Measurements from ENCODE around the gene FGFBP1. TPM values are rescaled to one million over a fixed set of nuclear protein-coding genes. Genes with fewer than 3 reads are reported as not detected.

FGFBP1 gene
- total RNA-seq, 1 experiment from 2014 or later = not detected

- H3K4me3 Mint-ChIP-seq = no peak overlapping the region
- TF ChIP-seq CTCF (conservative IDR thresholded peaks at IDR 0.05) = no peak
- WGBS (ENCODE audit: extremely low coverage, insufficient read length, low lambda C conversion rate) = no CpG with 5 or more reads among the region's 2 CpGs
- no peak overlapping the region for H2AFZ ChIP-seq (ENCODE audit: low read length)
- no peak overlapping the region for H3K18ac ChIP-seq (ENCODE audit: insufficient read length, low read depth, low read length)
- H3K79me2 ChIP-seq (ENCODE audit: insufficient read depth, low read length) = no peaks in the 10 kb centered on the region
- peaks cover 0 to 2% of the 10 kb centered on the region in 2 experiments; a peak in 1 of 4 replicates for H3K4me1 Mint-ChIP-seq
- H3K27me3 ChIP-seq (ENCODE audit: insufficient read depth, low read length) = no peaks in the 10 kb centered on the region
- H3K56ac ChIP-seq (ENCODE audit: insufficient read length, low read depth, low read length) = no peak overlapping the region
- H2BK15ac ChIP-seq (ENCODE audit: low read depth, low read length) = no peak overlapping the region
- no peak overlapping the region for H3K9ac ChIP-seq (ENCODE audit: extremely low read depth, insufficient read length, low read length)
- H4K91ac ChIP-seq (ENCODE audit: insufficient read length, low read depth, low read length) = no peak overlapping the region
- H3K79me1 ChIP-seq (ENCODE audit: insufficient read depth, low read depth, low read length, poor library complexity, severe bottlenecking) = no peaks in the 10 kb centered on the region
- no peak overlapping the region for H3K27ac ChIP-seq (ENCODE audit: insufficient read length, low read depth, low read length)
- no peaks in the 10 kb centered on the region for H4K20me1 ChIP-seq (ENCODE audit: control insufficient read depth, insufficient read depth, insufficient read length)
- no peaks in the 10 kb centered on the region; the same call in none of the 2 replicates for H3K27me3 Mint-ChIP-seq (ENCODE audit: low read depth)
- H4K5ac ChIP-seq (ENCODE audit: insufficient read length, low read depth, low read length) = no peak overlapping the region
- H3K36me3 Mint-ChIP-seq (ENCODE audit: insufficient read depth in 1 of 3, low read depth in 3 of 3) = peaks cover 0 to 10% (median 6%) of the 10 kb centered on the region in 3 experiments; a peak in 6 of 7 replicates
- H3K23ac ChIP-seq (ENCODE audit: insufficient read length, low read depth, low read length) = no peak overlapping the region
- no peak overlapping the region for H3K4me2 ChIP-seq (ENCODE audit: insufficient read depth, insufficient read length, low read length)
- H3K4me1 ChIP-seq (ENCODE audit: insufficient read depth, low read length) = no peaks in the 10 kb centered on the region
- no peaks in the 10 kb centered on the region for H3K23me2 ChIP-seq (ENCODE audit: insufficient read length, low read depth, low read length, poor library complexity, severe bottlenecking)
- peaks cover 9 to 10% of the 10 kb centered on the region in 2 experiments for H3K9me3 Mint-ChIP-seq
- no peak for DNase-seq
- no peak overlapping the region for H4K8ac ChIP-seq (replicated peaks; ENCODE audit: insufficient read length, low read depth, low read length)
- H2BK12ac ChIP-seq (ENCODE audit: insufficient read length, low read depth, low read length) = no peak overlapping the region
- no peak overlapping the region for H2BK120ac ChIP-seq (ENCODE audit: low read depth, low read length, poor library complexity, severe bottlenecking)
- H3K4ac ChIP-seq (ENCODE audit: low read depth, low read length) = no peak overlapping the region
- no peak overlapping the region for H2BK5ac ChIP-seq (ENCODE audit: insufficient read length, low read length)
- no peak overlapping the region for H3K27ac Mint-ChIP-seq
- H3K14ac ChIP-seq (ENCODE audit: insufficient read depth, low read length) = no peak overlapping the region
- H3K9me3 ChIP-seq (ENCODE audit: control insufficient read depth, low read depth, low read length) = peaks cover 11% of the 10 kb centered on the region
- no peak overlapping the region for H2BK20ac ChIP-seq (ENCODE audit: low read depth, low read length, poor library complexity, severe bottlenecking)
- H2AK5ac ChIP-seq (ENCODE audit: insufficient read length, low read length) = no peak overlapping the region
- no peak overlapping the region for H3T11ph ChIP-seq (ENCODE audit: low read length)
Observed at GRCh38 chr4:15913631-15913970, 24.9 kb downstream of the FGFBP1 start.
